Testis (tissue), 3 donors: ENCODE data around the gene SDK2. TPM values are rescaled to one million over a fixed set of nuclear protein-coding genes. Genes with fewer than 3 reads are reported as not detected.

Experiments used
- DNase-seq: peaks from one replicate; pipeline ENCODE4 v3.0.0-alpha.2; 2019
- H3K27ac ChIP-seq, 2 donors: fragments of 200-600 bp; sonication (generic); one replicate each; pipeline ENCODE4 v1.5.1; 2019
- H3K27me3 ChIP-seq: fragments of 200-600 bp; sonication (generic); one replicate; pipeline ENCODE4 v1.5.1; 2019
- H3K36me3 ChIP-seq: fragments of 200-600 bp; sonication (generic); one replicate; pipeline ENCODE4 v1.5.1; 2017; ENCODE audit warnings: low read depth; ENCODE audit errors: missing control alignments
- H3K4me1 ChIP-seq: fragments of 200-600 bp; sonication (generic); one replicate; pipeline ENCODE4 v1.5.1; 2019
- H3K4me3 ChIP-seq, 2 donors: fragments of 200-600 bp; sonication (generic); one replicate each; pipeline ENCODE4 v1.5.1; 2017 to 2019
- H3K9me3 ChIP-seq: fragments of 200-600 bp; sonication (generic); one replicate; pipeline ENCODE4 v1.5.1; 2017
- CTCF ChIP-seq, 3 experiments: fragments of 450-650 bp in 2 of 3; fragments of 200-600 bp in 1 of 3; sonication (generic) in 1 of 3; IDR thresholded peaks; one replicate each; pipeline ENCODE4 v1.5.1; 2016 to 2019; ENCODE audit warnings: antibody characterized with exemption in 3 of 3, mild to moderate bottlenecking in 2 of 3, moderate library complexity in 1 of 3
- POLR2A ChIP-seq: fragments of 450-650 bp; IDR thresholded peaks from one replicate; pipeline ENCODE4 v1.6.1; 2017; ENCODE audit warnings: antibody characterized with exemption, mild to moderate bottlenecking, moderate library complexity
- WGBS, 2 donors: methylation state at CpG; one replicate each; pipeline ENCODE4 v1.1.5; 2018; 5-methylcytosine and 5-hydroxymethylcytosine counted together
- intact Hi-C: fragments of 100-400 bp; cut with DNase I; formaldehyde crosslinking; loops from one replicate; pipeline ENCODE4 v1.15.1; 2023; ENCODE audit warnings: low total_unique reads
- polyA plus RNA-seq: library from polyadenylated mRNA; stranded (reverse); fragments of 350-450 nt; fragmentation: Illumina TruSeq; extraction: RNeasy Lipid Tissue Mini Kit (QIAGEN cat#74804); gene quantifications from one replicate; pipeline ENCODE4 v1.2.3, GENCODE V29; 2014; ENCODE audit warnings: low read depth, low replicate concordance; ENCODE audit not compliant: insufficient read depth
- total RNA-seq, 2 donors: library from RNA; depleted of rRNA; stranded (reverse); fragments of >200 nt; gene quantifications; one replicate each; pipeline ENCODE4 v1.2.3, GENCODE V29; 2016

Gene SDK2
- total and polyA plus RNA-seq, 3 donors from 2014 or later, result 36.9 to 63.4 (median 55.4) TPM

GRCh38 chr17:73359352-73359751, 284.9 kb downstream of the SDK2 start:
- DNase-seq, result peak; percentile 26
- Histone ChIP-seq H3K27me3 (no peaks in the 10 kb centered on the region), H3K36me3 (no peaks in the 10 kb centered on the region), H3K4me1 (peaks cover 13% of the 10 kb centered on the region), H3K9me3 (no peaks in the 10 kb centered on the region), H3K27ac (no peak overlapping the region), H3K4me3 (no peak overlapping the region)
- WGBS, 2 donors, result 71 to 82% methylated on average over 10 of the region's 10 CpGs
- no peak for TF ChIP-seq POLR2A
- no peak for TF ChIP-seq CTCF (IDR thresholded peaks at IDR 0.05)
- intact Hi-C loops, result no loop called here

GRCh38 chr17:73358668-73359067, 285.6 kb downstream of the SDK2 start:
- H3K4me3 ChIP-seq, result no peak overlapping the region
- WGBS, 2 donors, result 85 to 87% methylated on average over 6 to 9 of the region's 9 CpGs
- peaks cover 13% of the 10 kb centered on the region for H3K4me1 ChIP-seq
- H3K27ac ChIP-seq, result no peak overlapping the region
- H3K36me3 ChIP-seq, result no peaks in the 10 kb centered on the region
- H3K27me3 ChIP-seq, result no peaks in the 10 kb centered on the region
- no peak for DNase-seq
- intact Hi-C loops, result no loop called here
- H3K9me3 ChIP-seq, result no peaks in the 10 kb centered on the region
- TF ChIP-seq POLR2A (no peak), CTCF (IDR thresholded peaks at IDR 0.05) (no peak)

DNA sequence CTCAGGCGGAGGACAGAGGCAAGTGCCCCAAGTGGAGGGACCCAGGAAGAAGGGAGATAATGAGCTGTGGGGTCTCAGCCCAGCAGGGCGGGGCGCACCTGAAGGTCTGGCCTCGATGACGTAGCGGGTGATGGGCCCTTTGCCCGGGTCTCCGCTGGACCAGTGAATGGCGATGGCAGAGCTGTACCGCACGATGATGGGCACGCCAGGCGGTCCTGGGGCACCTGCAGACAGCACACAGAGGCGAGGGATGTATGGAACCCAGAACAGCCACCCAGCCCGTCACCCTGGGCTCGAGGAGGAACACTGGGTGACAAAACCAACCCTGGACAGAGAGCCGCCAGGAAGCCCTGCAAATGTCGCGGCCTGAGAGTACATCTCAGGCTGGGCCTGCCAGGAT, 286.3 kb downstream of the SDK2 start:
- no peak overlapping the region for H3K27ac ChIP-seq
- WGBS, 2 donors, result 95 to 97% methylated on average over 14 to 19 of the region's 19 CpGs

GRCh38 chr17:73357318-73357717, 286.9 kb downstream of the SDK2 start:
- Histone ChIP-seq H3K36me3 (no peaks in the 10 kb centered on the region), H3K4me1 (peaks cover 13% of the 10 kb centered on the region), H3K27ac (no peak overlapping the region), H3K4me3 (no peak overlapping the region), H3K27me3 (no peaks in the 10 kb centered on the region), H3K9me3 (no peaks in the 10 kb centered on the region)
- intact Hi-C loops, result no loop called here
- WGBS, 2 donors, result 94 to 96% methylated on average over 9 of the region's 9 CpGs
- no peak for DNase-seq
- TF ChIP-seq POLR2A, result no peak

More for the DNA sequence above, 286.3 kb downstream of the SDK2 start:
- H3K4me3 ChIP-seq, result no peak overlapping the region
- H3K36me3 ChIP-seq, result no peaks in the 10 kb centered on the region
- H3K4me1 ChIP-seq, result peaks cover 13% of the 10 kb centered on the region
- no peak for TF ChIP-seq POLR2A
- TF ChIP-seq CTCF (IDR thresholded peaks at IDR 0.05), result no peak
- H3K9me3 ChIP-seq, result no peaks in the 10 kb centered on the region
- no peak for DNase-seq
- H3K27me3 ChIP-seq, result no peaks in the 10 kb centered on the region
- intact Hi-C loops, result no loop called here

GRCh38 chr17:73356561-73357170, 287.6 kb downstream of the SDK2 start:
- Histone ChIP-seq H3K9me3 (no peaks in the 10 kb centered on the region), H3K4me3 (no peak overlapping the region), H3K27me3 (no peaks in the 10 kb centered on the region), H3K4me1 (peaks cover 13% of the 10 kb centered on the region), H3K36me3 (no peaks in the 10 kb centered on the region), H3K27ac (no peak overlapping the region)
- no peak for TF ChIP-seq CTCF (IDR thresholded peaks at IDR 0.05)
- no peak for TF ChIP-seq POLR2A
- WGBS, 2 donors, result 90 to 94% methylated on average over 8 of the region's 8 CpGs
- intact Hi-C loops, result no loop called here
- DNase-seq, result no peak
